Measurements from ENCODE around the gene FRMD5.
A peak's percentile ranks its signal among the peaks of the same experiment; 100 is the strongest.

- TF ChIP-seq CTCF (IDR thresholded peaks at IDR 0.05): no peak
- TF ChIP-seq POLR2A (IDR thresholded peaks at IDR 0.05): peak; percentile 86
Measured at GRCh38 chr15:43824302-43825246, 370.5 kb downstream of the FRMD5 start, which contains the start of gene MFAP1.
